Upper lobe of left lung (tissue), 6 donors: Measurements from ENCODE around the gene ROR2. TPM values are rescaled to one million over a fixed set of nuclear protein-coding genes. Genes with fewer than 3 reads are reported as not detected.
A peak's percentile ranks its signal among the peaks of the same experiment; 100 is the strongest.

Experiments
- ATAC-seq, 2 donors: fragments of 200-7000 bp; cut with Tn5 transposase; one replicate each; pipeline ENCODE4 v1.9.1; 2022; ENCODE audit warnings: mild to moderate bottlenecking in 2 of 2, moderate library complexity in 2 of 2; ENCODE audit not compliant: low FRiP score in 2 of 2
- DNase-seq, 2 donors: peaks; one replicate each; pipeline ENCODE4 v3.0.0-alpha.2; 2019 to 2020
- H3K27ac ChIP-seq, 4 donors: fragments of 200-600 bp; sonication (generic); one replicate each; pipeline ENCODE4 v1.5.1; 2016 to 2019
- H3K27me3 ChIP-seq, 4 donors: fragments of 200-600 bp; sonication (generic); one replicate each; pipeline ENCODE4 v1.5.1; 2017 to 2019
- H3K36me3 ChIP-seq, 4 donors: fragments of 200-600 bp; sonication (generic); one replicate each; pipeline ENCODE4 v1.5.1; 2016 to 2019
- H3K4me1 ChIP-seq, 4 donors: fragments of 200-600 bp; sonication (generic); one replicate each; pipeline ENCODE4 v1.5.1; 2018 to 2019
- H3K4me3 ChIP-seq, 4 donors: fragments of 200-600 bp; sonication (generic); one replicate each; pipeline ENCODE4 v1.5.1; 2017 to 2019; ENCODE audit warnings: mild to moderate bottlenecking in 2 of 4, moderate library complexity in 1 of 4
- H3K9me3 ChIP-seq, 4 donors: fragments of 200-600 bp; sonication (generic); one replicate each; pipeline ENCODE4 v1.5.1; 2018 to 2019
- CTCF ChIP-seq, 6 experiments: fragments of 450-650 bp in 4 of 6; fragments of 200-600 bp in 2 of 6; sonication (generic) in 2 of 6; IDR thresholded peaks; one replicate each; pipeline ENCODE4 v1.5.1; 2016 to 2019; ENCODE audit warnings: antibody characterized with exemption in 6 of 6
- EP300 ChIP-seq, 4 donors: sonication (generic); formaldehyde crosslinking; IDR thresholded peaks; one replicate each; pipeline ENCODE4 v1.5.1; 2017; ENCODE audit warnings: antibody characterized with exemption in 4 of 4, control low read depth in 2 of 4
- POLR2A ChIP-seq, 4 donors: fragments of 450-650 bp; IDR thresholded peaks; one replicate each; pipeline ENCODE4 v1.5.1; 2016 to 2017; ENCODE audit warnings: antibody characterized with exemption in 4 of 4, mild to moderate bottlenecking in 2 of 4
- POLR2AphosphoS5 ChIP-seq, 2 donors: sonication (generic); formaldehyde crosslinking; IDR thresholded peaks; one replicate each; pipeline ENCODE4 v1.5.1; 2017; ENCODE audit warnings: antibody characterized with exemption in 2 of 2
- WGBS, 2 donors: methylation state at CpG; one replicate each; pipeline ENCODE4 v1.1.5; 2017 to 2018; 5-methylcytosine and 5-hydroxymethylcytosine counted together
- total RNA-seq, 6 donors: library from RNA; depleted of rRNA in 4 of 6; stranded (reverse); fragments of >200 nt in 4 of 6; gene quantifications; one replicate each; pipeline versions ENCODE4 v1.1.0 to v1.2.1, GENCODE V29; 2016 to 2021
- donor health status: DM: no; HTN: no; CAD: no; lungs with moderate emphysema.
- donor health status: DM: no; HTN: yes; CAD: no; lungs with severe emphysema.

Gene ROR2
- total RNA-seq, 6 donors from 2014 or later, result 2.7 to 8.1 (median 3.4) TPM

- H3K27me3 ChIP-seq, result no peaks in the 10 kb centered on the region
- H3K4me1 ChIP-seq, result no peaks in the 10 kb centered on the region
- H3K9me3 ChIP-seq, result no peaks in the 10 kb centered on the region
- H3K27ac ChIP-seq, result no peak overlapping the region
- WGBS, 2 donors, result 68 to 72% methylated on average over 3 of the region's 3 CpGs
- ATAC-seq, result no peak
- no peak for DNase-seq
- H3K36me3 ChIP-seq, result no peaks in the 10 kb centered on the region
- TF ChIP-seq POLR2AphosphoS5 (IDR thresholded peaks at IDR 0.05), result no peak
- TF ChIP-seq EP300 (IDR thresholded peaks at IDR 0.05), result no peak
- no peak for TF ChIP-seq CTCF (IDR thresholded peaks at IDR 0.05)
- no peak for TF ChIP-seq POLR2A (IDR thresholded peaks at IDR 0.05)
- H3K4me3 ChIP-seq, result no peak overlapping the region
Observed at GRCh38 chr9:91604451-91605179, 345.4 kb downstream of the ROR2 start.

GRCh38 chr9:91603932-91604331, 346.1 kb downstream of the ROR2 start:
- Histone ChIP-seq H3K27ac (no peak overlapping the region), H3K27me3 (no peaks in the 10 kb centered on the region), H3K36me3 (no peaks in the 10 kb centered on the region), H3K4me1 (no peaks in the 10 kb centered on the region), H3K9me3 (no peaks in the 10 kb centered on the region), H3K4me3 (no peak overlapping the region)
- WGBS, 2 donors, result 81 to 84% methylated on average over 3 of the region's 3 CpGs
- ATAC-seq, result no peak
- DNase-seq, result no peak
- no peak for TF ChIP-seq POLR2A (IDR thresholded peaks at IDR 0.05)
- no peak for TF ChIP-seq POLR2AphosphoS5 (IDR thresholded peaks at IDR 0.05)
- no peak for TF ChIP-seq CTCF (IDR thresholded peaks at IDR 0.05)
- TF ChIP-seq EP300 (IDR thresholded peaks at IDR 0.05), result no peak

- H3K27me3 ChIP-seq, result no peaks in the 10 kb centered on the region
- ATAC-seq (no peak), DNase-seq (no peak)
- no peaks in the 10 kb centered on the region for H3K36me3 ChIP-seq
- H3K4me1 ChIP-seq, result no peaks in the 10 kb centered on the region
- no peak for TF ChIP-seq POLR2A (IDR thresholded peaks at IDR 0.05)
- TF ChIP-seq EP300 (IDR thresholded peaks at IDR 0.05), result no peak
- TF ChIP-seq CTCF (IDR thresholded peaks at IDR 0.05), result no peak
- TF ChIP-seq POLR2AphosphoS5 (IDR thresholded peaks at IDR 0.05), result no peak
- no peaks in the 10 kb centered on the region for H3K9me3 ChIP-seq
- 90 to 92% methylated on average over 3 of the region's 3 CpGs for WGBS, 2 donors
- H3K4me3 ChIP-seq, result no peak overlapping the region
- H3K27ac ChIP-seq, result no peak overlapping the region
Observed at GRCh38 chr9:91599564-91599963, 350.5 kb downstream of the ROR2 start.

GRCh38 chr9:91591627-91592026, 358.4 kb downstream of the ROR2 start:
- 40 to 62% methylated on average over 3 of the region's 3 CpGs for WGBS, 2 donors
- Histone ChIP-seq H3K4me1 (no peaks in the 10 kb centered on the region), H3K27me3 (no peaks in the 10 kb centered on the region), H3K27ac (no peak overlapping the region), H3K9me3 (no peaks in the 10 kb centered on the region), H3K36me3 (no peaks in the 10 kb centered on the region), H3K4me3 (no peak overlapping the region)
- DNase-seq, result no peak
- no peak for TF ChIP-seq EP300 (IDR thresholded peaks at IDR 0.05)
- no peak for TF ChIP-seq CTCF (IDR thresholded peaks at IDR 0.05)
- no peak for TF ChIP-seq POLR2A (IDR thresholded peaks at IDR 0.05)
- TF ChIP-seq POLR2AphosphoS5 (IDR thresholded peaks at IDR 0.05), result no peak
- ATAC-seq, result no peak

- H3K27ac ChIP-seq, result no peak overlapping the region
- H3K9me3 ChIP-seq, result no peaks in the 10 kb centered on the region
- no peaks in the 10 kb centered on the region for H3K4me1 ChIP-seq
- no peak overlapping the region for H3K4me3 ChIP-seq
- no peak for DNase-seq
- 35 to 44% methylated on average over 7 of the region's 7 CpGs for WGBS, 2 donors
- H3K36me3 ChIP-seq, result no peaks in the 10 kb centered on the region
- H3K27me3 ChIP-seq, result no peaks in the 10 kb centered on the region
- peak in 1 of 2 donors; percentile 46 for ATAC-seq
- TF ChIP-seq CTCF (IDR thresholded peaks at IDR 0.05) (no peak), EP300 (IDR thresholded peaks at IDR 0.05) (no peak)
Observed at GRCh38 chr9:91589101-91589553, 360.9 kb downstream of the ROR2 start.
